ENCODE results near the gene ZNF586.
A peak's percentile ranks its signal among the peaks of the same experiment; 100 is the strongest.
"Not testable (repeated sequence)": the region's sequence is repeated elsewhere in the genome, so short reads cannot be mapped to it uniquely, and the experiment has no call there.

The ZNF586 gene

DNA sequence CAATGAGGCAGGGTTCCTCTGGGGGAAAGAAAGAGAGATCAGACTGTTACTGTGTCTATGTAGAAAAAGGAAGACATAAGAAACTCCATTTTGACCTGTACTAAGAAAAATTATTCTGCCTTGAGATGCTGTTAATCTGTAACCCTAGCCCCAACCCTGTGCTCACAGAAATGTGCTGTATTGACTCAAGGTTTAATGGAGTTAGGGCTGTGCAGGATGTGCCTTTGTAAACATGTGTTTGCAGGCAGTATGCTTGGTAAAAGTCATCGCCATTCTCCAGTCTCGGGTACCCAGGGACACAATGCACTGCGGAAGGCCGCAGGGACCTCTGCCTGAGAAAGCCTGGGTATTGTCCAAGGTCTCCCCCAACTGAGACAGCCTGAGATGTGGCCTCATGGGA is 54.1 kb downstream of the ZNF586 start:
- not testable (repeated sequence) for DNase-seq (ENCODE audit: low spot score)

DNA sequence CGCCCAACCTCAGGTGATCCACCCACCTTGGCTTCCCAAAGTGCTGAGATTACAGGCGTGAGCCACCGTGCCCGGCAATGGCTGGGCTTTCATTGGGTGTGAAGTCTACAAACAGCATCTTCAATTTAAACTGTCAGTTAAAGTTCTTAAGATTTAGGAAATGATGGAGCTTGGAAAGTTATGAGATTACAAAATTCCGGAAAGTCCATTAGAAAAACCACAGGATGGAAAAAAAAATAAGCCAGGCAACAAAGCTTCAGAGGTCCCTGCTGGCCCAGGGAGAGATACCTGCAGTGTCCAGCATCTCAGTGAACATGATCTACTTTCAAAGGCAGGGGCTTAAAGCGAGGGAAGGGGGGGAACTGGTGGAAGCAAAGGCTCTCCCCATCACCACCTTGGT is 56.0 kb downstream of the ZNF586 start:
- DNase-seq (ENCODE audit: low spot score), result no peak

GRCh38 chr19:57829316-57829715 is 59.8 kb downstream of the ZNF586 start:
- DNase-seq (ENCODE audit: low spot score), result no peak

DNA sequence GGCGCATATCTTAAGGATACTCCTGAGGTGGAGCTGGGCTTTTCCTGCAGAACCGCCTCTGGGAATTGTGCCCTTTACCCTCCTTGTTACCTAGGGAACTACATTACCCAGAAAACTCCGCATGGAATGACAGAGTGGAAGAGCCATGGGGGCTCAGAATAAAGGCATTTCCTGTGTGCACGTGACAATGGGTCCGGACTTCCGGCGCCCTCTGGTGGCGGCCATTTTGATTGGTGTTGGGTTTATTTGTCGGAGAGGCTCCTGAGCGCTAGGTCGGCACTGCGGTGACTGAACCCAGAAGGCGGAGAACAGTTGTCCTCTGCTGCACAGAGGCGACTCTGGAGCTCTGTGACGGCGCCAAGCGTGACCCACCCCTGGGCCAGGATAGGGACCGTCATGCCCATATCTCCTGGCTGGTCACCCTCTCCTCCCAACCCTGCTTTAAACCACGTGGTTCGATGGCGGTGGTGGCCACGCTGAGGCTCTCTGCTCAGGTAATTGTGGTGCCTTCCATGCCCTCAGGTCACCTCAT is 60.7 kb downstream of the ZNF586 start, which contains the start of gene ZNF587B:
ZNF587B (plus strand) TSS at position 229 of the 532 bp plus-strand sequence; CDS start at position 459, 230 bp downstream.
- DNase-seq (ENCODE audit: low spot score), result peak; percentile 93

All from ecto neural progenitor cell (in vitro differentiated cells).